Nephron (organoid): ENCODE data around the gene ZNF530.

Experiments
- H3K27ac Mint-ChIP-seq, 3 experiments: 2 replicates each; pipeline ENCODE4 v1.8.0; 2020; ENCODE audit warnings: mixed read lengths in 3 of 3, mild to moderate bottlenecking in 2 of 3, moderate library complexity in 1 of 3
- H3K27me3 Mint-ChIP-seq: 2 replicates; pipeline ENCODE4 v1.8.0; 2021; ENCODE audit warnings: low read depth, mild to moderate bottlenecking, moderate library complexity, mixed read lengths
- H3K36me3 Mint-ChIP-seq: 2 replicates; pipeline ENCODE4 v1.8.0; 2020; ENCODE audit warnings: low read depth, mixed read lengths
- H3K4me1 Mint-ChIP-seq: 2 replicates; pipeline ENCODE4 v1.8.0; 2020; ENCODE audit warnings: mixed read lengths
- H3K4me3 Mint-ChIP-seq, 3 experiments: 2 replicates each; pipeline ENCODE4 v1.8.0; 2020; ENCODE audit warnings: mild to moderate bottlenecking in 3 of 3, mixed read lengths in 3 of 3, moderate library complexity in 2 of 3
- H3K9me3 Mint-ChIP-seq: 2 replicates; pipeline ENCODE4 v1.8.0; 2020; ENCODE audit warnings: mixed read lengths
- CTCF ChIP-seq, 3 experiments: fragments of 200-600 bp; sonication (generic); IDR thresholded peaks; one replicate each; pipeline ENCODE4 v1.5.0; 2021; ENCODE audit warnings: antibody characterized with exemption in 3 of 3; ENCODE audit not compliant: unreplicated experiment in 3 of 3

The ZNF530 gene

GRCh38 chr19:57637379-57637778 is 37.7 kb downstream of the ZNF530 start:
- Mint-ChIP-seq H3K4me3 (no peak overlapping the region), H3K27me3 (no peaks in the 10 kb centered on the region), H3K4me1 (peaks cover 6% of the 10 kb centered on the region), H3K36me3 (peaks cover 100% of the 10 kb centered on the region), H3K27ac (no peak overlapping the region), H3K9me3 (peaks cover 78% of the 10 kb centered on the region)
- no peak for TF ChIP-seq CTCF (IDR thresholded peaks at IDR 0.05; ENCODE audit: unreplicated experiment in 3 of 3)

- peaks cover 78% of the 10 kb centered on the region for H3K9me3 Mint-ChIP-seq
- no peaks in the 10 kb centered on the region for H3K4me1 Mint-ChIP-seq
- no peak overlapping the region for H3K4me3 Mint-ChIP-seq
- peaks cover 92% of the 10 kb centered on the region for H3K36me3 Mint-ChIP-seq
- no peak overlapping the region for H3K27ac Mint-ChIP-seq
- TF ChIP-seq CTCF (IDR thresholded peaks at IDR 0.05; ENCODE audit: unreplicated experiment in 3 of 3): no peak
- no peaks in the 10 kb centered on the region for H3K27me3 Mint-ChIP-seq
These were observed 42.1 kb downstream of the ZNF530 start for GRCh38 chr19:57641715-57642234.

- no peak for TF ChIP-seq CTCF (IDR thresholded peaks at IDR 0.05; ENCODE audit: unreplicated experiment in 3 of 3)
- H3K4me3 Mint-ChIP-seq: no peak overlapping the region
- H3K27ac Mint-ChIP-seq: no peak overlapping the region
- peaks cover 85% of the 10 kb centered on the region for H3K36me3 Mint-ChIP-seq
- no peaks in the 10 kb centered on the region for H3K27me3 Mint-ChIP-seq
- no peaks in the 10 kb centered on the region for H3K4me1 Mint-ChIP-seq
- H3K9me3 Mint-ChIP-seq: peaks cover 75% of the 10 kb centered on the region
These were observed 42.8 kb downstream of the ZNF530 start for GRCh38 chr19:57642396-57643046.

GRCh38 chr19:57643734-57644133 is 44.0 kb downstream of the ZNF530 start:
- Mint-ChIP-seq H3K4me1 (no peaks in the 10 kb centered on the region), H3K4me3 (no peak overlapping the region), H3K9me3 (peaks cover 74% of the 10 kb centered on the region), H3K36me3 (peaks cover 73% of the 10 kb centered on the region), H3K27ac (no peak overlapping the region), H3K27me3 (no peaks in the 10 kb centered on the region)
- no peak for TF ChIP-seq CTCF (IDR thresholded peaks at IDR 0.05; ENCODE audit: unreplicated experiment in 3 of 3)

- H3K4me1 Mint-ChIP-seq: no peaks in the 10 kb centered on the region
These were observed 48.8 kb downstream of the ZNF530 start for GRCh38 chr19:57648331-57649003.

More at GRCh38 chr19:57648331-57649003, 48.8 kb downstream of the ZNF530 start:
- Mint-ChIP-seq H3K4me3 (no peak overlapping the region), H3K9me3 (peaks cover 45% of the 10 kb centered on the region), H3K27me3 (no peaks in the 10 kb centered on the region), H3K36me3 (peaks cover 26% of the 10 kb centered on the region), H3K27ac (no peak overlapping the region)
- TF ChIP-seq CTCF (IDR thresholded peaks at IDR 0.05; ENCODE audit: unreplicated experiment in 3 of 3): no peak
